OCI-LY7 (cell line): ENCODE data around the gene VIT.

Experiments used
- CTCF ChIP-seq: fragments of 200-600 bp; sonication (generic); conservative IDR thresholded peaks from 2 replicates; pipeline ENCODE4 v1.5.1; 2014; ENCODE audit warnings: mild to moderate bottlenecking, antibody characterized with exemption, low read length, moderate library complexity, mixed read lengths
- EZH2phosphoT487 ChIP-seq: fragments of 200-600 bp; sonication (generic); IDR thresholded peaks from 2 replicates; pipeline ENCODE4 v1.6.1; 2018; ENCODE audit warnings: low read depth, borderline replicate concordance, mild to moderate bottlenecking, mixed run types, antibody characterized with exemption, low read length, moderate library complexity, mixed read lengths

- no peak for TF ChIP-seq CTCF
- TF ChIP-seq EZH2phosphoT487: no peak
Measured at GRCh38 chr2:36818542-36818941, 122.0 kb downstream of the VIT start.
